ENCODE results near the gene RGS6. TPM values are rescaled to one million over a fixed set of nuclear protein-coding genes. Genes with fewer than 3 reads are reported as not detected.

RGS6 gene
- total and polyA plus RNA-seq, 4 experiments from 2014 or later: 0.32 TPM; not detected in 3

GRCh38 chr14:72243309-72244293 is 311.4 kb downstream of the RGS6 start:
- CTCF ChIA-PET (ENCODE audit: partially characterized antibody): no interaction called here

GRCh38 chr14:72247896-72248465 is 315.8 kb downstream of the RGS6 start:
- no peak for DNase-seq
- H3K36me3 Mint-ChIP-seq: no peaks in the 10 kb centered on the region
- no peak overlapping the region for H3K27ac Mint-ChIP-seq
- Histone ChIP-seq H3K4me1 (ENCODE audit: insufficient read depth, low read length) (no peaks in the 10 kb centered on the region), H3K36me3 (ENCODE audit: insufficient read depth, low read length) (no peaks in the 10 kb centered on the region), H3K9me3 (ENCODE audit: control insufficient read depth in 1 of 2, low read length in 2 of 2) (no peaks in the 10 kb centered on the region), H3K27me3 (ENCODE audit: insufficient read depth, low read length) (no peaks in the 10 kb centered on the region), H3K4me3 (ENCODE audit: low read length in 2 of 2) (no peak overlapping the region), H3K27ac (ENCODE audit: low read depth, low read length) (no peak overlapping the region)
- H3K9me3 Mint-ChIP-seq: peaks cover 0 to 17% (median 14%) of the 10 kb centered on the region in 8 donors
- peaks cover 18 to 28% of the 10 kb centered on the region in 2 donors for H3K27me3 Mint-ChIP-seq
- no peak overlapping the region for H3K4me3 Mint-ChIP-seq
- H3K4me1 Mint-ChIP-seq: no peaks in the 10 kb centered on the region
- intact Hi-C loops (cut with micrococcal nuclease): no loop called here
- CTCF ChIA-PET (ENCODE audit: partially characterized antibody): no interaction called here
- POLR2A ChIA-PET (ENCODE audit: partially characterized antibody): no interaction called here

More at GRCh38 chr14:72243309-72244293, 311.4 kb downstream of the RGS6 start:
- Histone ChIP-seq H3K4me1 (ENCODE audit: insufficient read depth, low read length) (no peaks in the 10 kb centered on the region), H3K4me3 (ENCODE audit: low read length in 2 of 2) (no peak overlapping the region), H3K27ac (ENCODE audit: low read depth, low read length) (no peak overlapping the region), H3K36me3 (ENCODE audit: insufficient read depth, low read length) (no peaks in the 10 kb centered on the region), H3K27me3 (ENCODE audit: insufficient read depth, low read length) (no peaks in the 10 kb centered on the region), H3K9me3 (ENCODE audit: control insufficient read depth in 1 of 2, low read length in 2 of 2) (no peaks in the 10 kb centered on the region)
- Mint-ChIP-seq H3K4me3 (no peak overlapping the region), H3K9me3 (peaks cover 0 to 17% (median 13%) of the 10 kb centered on the region in 8 donors), H3K27me3 (peaks cover 10 to 23% of the 10 kb centered on the region in 2 donors), H3K4me1 (no peaks in the 10 kb centered on the region), H3K27ac (no peak overlapping the region), H3K36me3 (no peaks in the 10 kb centered on the region)
- POLR2A ChIA-PET (ENCODE audit: partially characterized antibody): no interaction called here
- DNase-seq: no peak
- intact Hi-C loops (cut with micrococcal nuclease): no loop called here

- ChIA-PET CTCF (ENCODE audit: partially characterized antibody) (no interaction called here), POLR2A (ENCODE audit: partially characterized antibody) (no interaction called here)
- DNase-seq: no peak
- Mint-ChIP-seq H3K4me3 (no peak overlapping the region), H3K36me3 (no peaks in the 10 kb centered on the region), H3K9me3 (peaks cover 0 to 3% (median 0%) of the 10 kb centered on the region in 8 donors), H3K27ac (no peak overlapping the region), H3K4me1 (no peaks in the 10 kb centered on the region), H3K27me3 (peaks cover 8 to 11% of the 10 kb centered on the region in 2 donors)
- no peak overlapping the region for H3K27ac ChIP-seq (ENCODE audit: low read depth, low read length)
- no peaks in the 10 kb centered on the region for H3K27me3 ChIP-seq (ENCODE audit: insufficient read depth, low read length)
- no peaks in the 10 kb centered on the region for H3K4me1 ChIP-seq (ENCODE audit: insufficient read depth, low read length)
- H3K9me3 ChIP-seq (ENCODE audit: control insufficient read depth in 1 of 2, low read length in 2 of 2): no peaks in the 10 kb centered on the region
- intact Hi-C loops (cut with micrococcal nuclease): no loop called here
- H3K36me3 ChIP-seq (ENCODE audit: insufficient read depth, low read length): no peaks in the 10 kb centered on the region
- no peak overlapping the region for H3K4me3 ChIP-seq (ENCODE audit: low read length in 2 of 2)
Observed at GRCh38 chr14:72253503-72253902, 321.3 kb downstream of the RGS6 start.

- H3K27me3 Mint-ChIP-seq: peaks cover 4 to 5% of the 10 kb centered on the region in 2 donors
- no peaks in the 10 kb centered on the region for H3K4me1 ChIP-seq (ENCODE audit: insufficient read depth, low read length)
- H3K27me3 ChIP-seq (ENCODE audit: insufficient read depth, low read length): no peaks in the 10 kb centered on the region
- ChIA-PET POLR2A (ENCODE audit: partially characterized antibody) (no interaction called here), CTCF (ENCODE audit: partially characterized antibody) (no interaction called here)
- no peaks in the 10 kb centered on the region for H3K36me3 ChIP-seq (ENCODE audit: insufficient read depth, low read length)
- H3K27ac Mint-ChIP-seq: no peak overlapping the region
- H3K4me1 Mint-ChIP-seq: no peaks in the 10 kb centered on the region
- no peak overlapping the region for H3K4me3 ChIP-seq (ENCODE audit: low read length in 2 of 2)
- no peaks in the 10 kb centered on the region for H3K36me3 Mint-ChIP-seq
- no peaks in the 10 kb centered on the region for H3K9me3 ChIP-seq (ENCODE audit: control insufficient read depth in 1 of 2, low read length in 2 of 2)
- no peak for DNase-seq
- no peak overlapping the region for H3K4me3 Mint-ChIP-seq
- peaks cover 0 to 3% (median 0%) of the 10 kb centered on the region in 8 donors for H3K9me3 Mint-ChIP-seq
- intact Hi-C loops (cut with micrococcal nuclease): no loop called here
- no peak overlapping the region for H3K27ac ChIP-seq (ENCODE audit: low read depth, low read length)
Observed at GRCh38 chr14:72254202-72254936, 322.1 kb downstream of the RGS6 start.

GRCh38 chr14:72254937-72255472 is 322.8 kb downstream of the RGS6 start:
- DNase-seq: no peak
- H3K4me3 Mint-ChIP-seq: no peak overlapping the region
- CTCF ChIA-PET (ENCODE audit: partially characterized antibody): no interaction called here
- no peak overlapping the region for H3K27ac Mint-ChIP-seq
- no peak overlapping the region for H3K4me3 ChIP-seq (ENCODE audit: low read length in 2 of 2)
- H3K27me3 ChIP-seq (ENCODE audit: insufficient read depth, low read length): no peaks in the 10 kb centered on the region
- H3K36me3 Mint-ChIP-seq: no peaks in the 10 kb centered on the region
- H3K4me1 ChIP-seq (ENCODE audit: insufficient read depth, low read length): no peaks in the 10 kb centered on the region
- intact Hi-C loops (cut with micrococcal nuclease): no loop called here
- H3K36me3 ChIP-seq (ENCODE audit: insufficient read depth, low read length): no peaks in the 10 kb centered on the region
- no peak overlapping the region for H3K27ac ChIP-seq (ENCODE audit: low read depth, low read length)
- H3K9me3 Mint-ChIP-seq: peaks cover 0 to 3% (median 0%) of the 10 kb centered on the region in 8 donors
- no peaks in the 10 kb centered on the region for H3K4me1 Mint-ChIP-seq
- H3K27me3 Mint-ChIP-seq: peaks cover 2 to 3% of the 10 kb centered on the region in 2 donors
- POLR2A ChIA-PET (ENCODE audit: partially characterized antibody): no interaction called here
- H3K9me3 ChIP-seq (ENCODE audit: control insufficient read depth in 1 of 2, low read length in 2 of 2): no peaks in the 10 kb centered on the region

- Mint-ChIP-seq H3K4me1 (no peaks in the 10 kb centered on the region), H3K9me3 (peaks cover 0 to 3% (median 0%) of the 10 kb centered on the region in 8 donors), H3K27ac (no peak overlapping the region), H3K4me3 (no peak overlapping the region), H3K36me3 (no peaks in the 10 kb centered on the region), H3K27me3 (peaks cover 2 to 7% of the 10 kb centered on the region in 2 donors)
- H3K4me1 ChIP-seq (ENCODE audit: insufficient read depth, low read length): no peaks in the 10 kb centered on the region
- H3K27me3 ChIP-seq (ENCODE audit: insufficient read depth, low read length): no peaks in the 10 kb centered on the region
- DNase-seq: no peak
- no peak overlapping the region for H3K4me3 ChIP-seq (ENCODE audit: low read length in 2 of 2)
- ChIA-PET CTCF (ENCODE audit: partially characterized antibody) (no interaction called here), POLR2A (ENCODE audit: partially characterized antibody) (no interaction called here)
- intact Hi-C loops (cut with micrococcal nuclease): no loop called here
- no peaks in the 10 kb centered on the region for H3K36me3 ChIP-seq (ENCODE audit: insufficient read depth, low read length)
- no peak overlapping the region for H3K27ac ChIP-seq (ENCODE audit: low read depth, low read length)
- no peaks in the 10 kb centered on the region for H3K9me3 ChIP-seq (ENCODE audit: control insufficient read depth in 1 of 2, low read length in 2 of 2)
Observed at GRCh38 chr14:72256055-72256454, 323.8 kb downstream of the RGS6 start.

GRCh38 chr14:72261068-72261467 is 328.8 kb downstream of the RGS6 start:
- H3K9me3 ChIP-seq (ENCODE audit: control insufficient read depth in 1 of 2, low read length in 2 of 2): no peaks in the 10 kb centered on the region
- Mint-ChIP-seq H3K36me3 (no peaks in the 10 kb centered on the region), H3K27me3 (peaks cover 5 to 7% of the 10 kb centered on the region in 2 donors), H3K4me1 (no peaks in the 10 kb centered on the region), H3K9me3 (peaks cover 0 to 5% (median under 1%) of the 10 kb centered on the region in 8 donors), H3K27ac (no peak overlapping the region), H3K4me3 (no peak overlapping the region)
- no peak overlapping the region for H3K27ac ChIP-seq (ENCODE audit: low read depth, low read length)
- no peak for DNase-seq
- H3K27me3 ChIP-seq (ENCODE audit: insufficient read depth, low read length): no peaks in the 10 kb centered on the region
- ChIA-PET CTCF (ENCODE audit: partially characterized antibody) (no interaction called here), POLR2A (ENCODE audit: partially characterized antibody) (no interaction called here)
- H3K36me3 ChIP-seq (ENCODE audit: insufficient read depth, low read length): no peaks in the 10 kb centered on the region
- intact Hi-C loops (cut with micrococcal nuclease): no loop called here
- no peaks in the 10 kb centered on the region for H3K4me1 ChIP-seq (ENCODE audit: insufficient read depth, low read length)
- H3K4me3 ChIP-seq (ENCODE audit: low read length in 2 of 2): no peak overlapping the region
